GM12872 (cell line): ENCODE data around the gene BRD4.

Experiments
- TF ChIP-seq, protein P1 (sequence below): IDR thresholded peaks from 3 replicates; pipeline ENCODE4 v1.5.1; 2011; ENCODE audit warnings: low read depth, mild to moderate bottlenecking, low read length, moderate library complexity; ENCODE audit not compliant: insufficient read depth

The BRD4 gene

DNA sequence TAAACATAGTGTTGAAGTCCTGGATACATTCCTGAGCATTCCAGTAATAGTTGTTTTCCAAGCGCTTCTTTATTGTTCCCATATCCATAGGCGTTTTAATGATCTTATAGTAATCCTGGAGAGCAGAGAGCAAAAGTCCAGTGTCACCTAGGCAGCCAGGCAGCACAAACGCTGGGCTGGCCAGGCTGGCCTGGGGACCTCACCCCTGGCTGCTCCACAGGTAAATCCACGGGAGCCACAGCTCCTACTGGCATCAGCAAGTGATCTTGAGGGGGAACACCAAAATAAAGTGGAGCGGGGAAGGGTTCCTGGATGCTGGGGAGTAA lies 63.4 kb downstream of the BRD4 start:
- TF ChIP-seq, protein P1, sequence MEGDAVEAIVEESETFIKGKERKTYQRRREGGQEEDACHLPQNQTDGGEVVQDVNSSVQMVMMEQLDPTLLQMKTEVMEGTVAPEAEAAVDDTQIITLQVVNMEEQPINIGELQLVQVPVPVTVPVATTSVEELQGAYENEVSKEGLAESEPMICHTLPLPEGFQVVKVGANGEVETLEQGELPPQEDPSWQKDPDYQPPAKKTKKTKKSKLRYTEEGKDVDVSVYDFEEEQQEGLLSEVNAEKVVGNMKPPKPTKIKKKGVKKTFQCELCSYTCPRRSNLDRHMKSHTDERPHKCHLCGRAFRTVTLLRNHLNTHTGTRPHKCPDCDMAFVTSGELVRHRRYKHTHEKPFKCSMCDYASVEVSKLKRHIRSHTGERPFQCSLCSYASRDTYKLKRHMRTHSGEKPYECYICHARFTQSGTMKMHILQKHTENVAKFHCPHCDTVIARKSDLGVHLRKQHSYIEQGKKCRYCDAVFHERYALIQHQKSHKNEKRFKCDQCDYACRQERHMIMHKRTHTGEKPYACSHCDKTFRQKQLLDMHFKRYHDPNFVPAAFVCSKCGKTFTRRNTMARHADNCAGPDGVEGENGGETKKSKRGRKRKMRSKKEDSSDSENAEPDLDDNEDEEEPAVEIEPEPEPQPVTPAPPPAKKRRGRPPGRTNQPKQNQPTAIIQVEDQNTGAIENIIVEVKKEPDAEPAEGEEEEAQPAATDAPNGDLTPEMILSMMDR: no peak

DNA sequence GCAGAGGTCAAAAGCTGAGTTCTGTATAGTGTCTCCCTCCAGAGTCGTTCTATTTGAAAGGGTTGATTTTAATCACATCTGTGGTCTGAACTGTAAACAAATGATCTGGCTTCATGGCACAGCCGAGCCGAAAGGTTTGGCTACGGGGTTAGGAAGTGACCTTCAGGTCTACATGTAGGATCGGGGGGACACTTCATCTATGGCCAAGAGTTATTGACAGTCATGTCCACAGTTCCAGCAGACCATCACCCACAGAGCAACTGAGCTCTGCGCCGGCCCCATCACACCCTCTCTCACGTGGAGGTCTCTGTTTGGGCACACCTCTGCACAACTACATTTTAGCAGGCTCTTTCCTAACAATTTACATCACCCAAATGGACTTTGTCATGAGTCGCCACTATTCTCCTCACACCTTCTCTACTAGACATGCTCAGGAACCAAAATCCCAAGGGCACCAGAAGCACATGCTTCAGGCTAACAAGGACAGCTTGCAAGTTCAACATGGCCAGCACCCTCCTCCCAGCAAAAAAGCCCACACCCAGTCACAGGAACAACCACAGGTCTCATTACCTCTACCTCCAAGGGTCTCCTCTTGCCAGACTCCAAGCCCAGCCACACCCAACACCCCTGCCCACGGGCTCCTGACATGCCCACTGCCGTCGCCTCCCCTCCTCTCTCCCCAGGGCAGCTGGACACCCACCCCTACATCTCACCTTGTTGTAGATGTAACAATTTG lies 64.0 kb downstream of the BRD4 start:
- TF ChIP-seq, protein P1: no peak

GRCh38 chr19:15266683-15267082 lies 65.7 kb downstream of the BRD4 start:
- TF ChIP-seq, protein P1: no peak

DNA sequence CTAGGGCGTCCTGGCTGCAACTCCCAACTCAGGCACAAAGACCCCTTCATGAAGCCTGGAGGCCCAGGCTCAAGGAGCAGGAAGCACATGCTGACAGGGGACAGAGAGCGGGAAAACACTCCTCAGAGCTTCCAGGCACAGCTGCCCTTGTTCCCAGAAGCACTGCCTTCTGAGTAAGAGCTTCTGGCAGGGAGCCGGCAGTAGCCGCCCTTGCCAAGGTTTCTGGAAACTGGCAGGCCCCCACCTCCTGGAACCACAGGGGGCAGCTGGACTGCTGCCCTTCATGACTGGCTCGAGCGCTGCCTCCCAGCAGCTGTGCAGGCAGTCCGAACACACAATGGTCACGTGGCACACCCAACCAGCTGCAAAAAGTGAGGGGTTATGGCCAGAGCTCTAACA lies 66.5 kb downstream of the BRD4 start:
- TF ChIP-seq, protein P1: no peak

GRCh38 chr19:15265214-15265849 lies 67.0 kb downstream of the BRD4 start:
- TF ChIP-seq, protein P1: no peak

DNA sequence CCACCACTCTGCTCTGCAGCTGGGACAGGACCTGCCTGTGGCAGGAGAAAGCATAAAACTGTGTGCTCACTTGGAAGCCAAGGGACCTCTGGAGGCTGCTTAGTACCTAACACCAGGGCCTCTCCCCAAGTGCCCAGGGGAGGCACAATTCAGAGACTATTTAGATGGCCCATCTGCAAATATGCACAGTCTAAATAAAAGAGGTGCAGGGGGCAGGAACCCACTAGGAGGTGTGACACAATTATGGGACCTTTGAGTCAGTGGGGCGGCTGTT lies 67.5 kb downstream of the BRD4 start:
- TF ChIP-seq, protein P1: 0 out of 3 replicates have a peak, but pooled peaks have one; percentile 3

- TF ChIP-seq, protein P1: peak; percentile 90
These were observed 68.0 kb downstream of the BRD4 start for GRCh38 chr19:15264061-15264932.
